Cardiac muscle cell (in vitro differentiated cells and primary cell): ENCODE results near the gene SRRD. TPM values are rescaled to one million over a fixed set of nuclear protein-coding genes. Genes with fewer than 3 reads are reported as not detected.

ENCODE experiments used
- DNase-seq, 2 donors: peaks; one replicate each; pipeline versions ENCODE4 v3.0.0 to v3.0.0-alpha.2; 2010 to 2017; ENCODE audit warnings: low read depth in 1 of 2, low spot score in 1 of 2
- H3K27ac ChIP-seq: fragments of 200-600 bp; sonication (generic); 2 replicates; pipeline ENCODE4 v1.5.1; 2016
- H3K27me3 ChIP-seq: fragments of 200-600 bp; sonication (generic); 2 replicates; pipeline ENCODE4 v1.6.0; 2016; ENCODE audit warnings: control low read depth
- H3K36me3 ChIP-seq: fragments of 200-600 bp; sonication (generic); 2 replicates; pipeline ENCODE4 v1.5.1; 2016; ENCODE audit warnings: control low read depth
- H3K4me1 ChIP-seq: fragments of 200-600 bp; sonication (generic); 2 replicates; pipeline ENCODE4 v1.8.1; 2017; ENCODE audit warnings: low read depth, mild to moderate bottlenecking, mixed run types
- H3K4me3 ChIP-seq: fragments of 200-600 bp; sonication (generic); 2 replicates; pipeline ENCODE4 v1.5.1; 2016; ENCODE audit warnings: mild to moderate bottlenecking
- H3K9me3 ChIP-seq: fragments of 200-600 bp; sonication (generic); 2 replicates; pipeline ENCODE4 v1.5.1; 2017; ENCODE audit warnings: low read depth, mild to moderate bottlenecking, control low read depth
- polyA plus RNA-seq: library from polyadenylated mRNA; unstranded; fragments of >200 nt; fragmentation: Nextera tagmentation; extraction: Ambion mirVana; gene quantifications from 2 replicates; pipeline ENCODE4 v1.2.1, GENCODE V29; 2016
- total RNA-seq: library from RNA; depleted of rRNA; stranded (reverse); fragments of >200 nt; gene quantifications from 2 replicates; pipeline ENCODE4 v1.2.3, GENCODE V29; 2016
- TF ChIP-seq, protein P1 (sequence below): IDR thresholded peaks from 2 replicates; pipeline ENCODE4 v1.5.1; 2012; ENCODE audit warnings: low read depth, mild to moderate bottlenecking, low read length

The SRRD gene
- total and polyA plus RNA-seq, 2 experiments from 2014 or later, result 17.0 to 22.3 TPM

DNA sequence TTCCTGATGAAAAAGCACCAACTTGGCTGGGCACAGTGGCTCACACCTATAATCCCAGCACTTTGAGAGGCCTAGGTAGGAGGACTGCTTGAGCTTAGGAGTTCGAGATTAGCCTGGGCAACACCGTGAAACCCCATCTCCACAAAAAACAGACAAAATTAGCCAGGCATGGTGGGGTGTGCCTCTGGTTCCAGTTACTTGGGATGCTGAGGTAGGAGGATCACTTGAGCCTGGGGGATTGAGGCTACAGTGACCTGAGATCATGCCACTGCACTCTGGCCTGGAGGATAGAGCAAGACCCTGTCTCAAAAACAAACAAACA, 3.1 kb upstream of the SRRD start:
- peaks cover 13% of the 10 kb centered on the region for H3K36me3 ChIP-seq
- no peak overlapping the region for H3K27ac ChIP-seq
- no peak for DNase-seq
- H3K9me3 ChIP-seq, result no peaks in the 10 kb centered on the region
- no peaks in the 10 kb centered on the region for H3K27me3 ChIP-seq
- H3K4me3 ChIP-seq, result no peak overlapping the region
- TF ChIP-seq, protein P1, sequence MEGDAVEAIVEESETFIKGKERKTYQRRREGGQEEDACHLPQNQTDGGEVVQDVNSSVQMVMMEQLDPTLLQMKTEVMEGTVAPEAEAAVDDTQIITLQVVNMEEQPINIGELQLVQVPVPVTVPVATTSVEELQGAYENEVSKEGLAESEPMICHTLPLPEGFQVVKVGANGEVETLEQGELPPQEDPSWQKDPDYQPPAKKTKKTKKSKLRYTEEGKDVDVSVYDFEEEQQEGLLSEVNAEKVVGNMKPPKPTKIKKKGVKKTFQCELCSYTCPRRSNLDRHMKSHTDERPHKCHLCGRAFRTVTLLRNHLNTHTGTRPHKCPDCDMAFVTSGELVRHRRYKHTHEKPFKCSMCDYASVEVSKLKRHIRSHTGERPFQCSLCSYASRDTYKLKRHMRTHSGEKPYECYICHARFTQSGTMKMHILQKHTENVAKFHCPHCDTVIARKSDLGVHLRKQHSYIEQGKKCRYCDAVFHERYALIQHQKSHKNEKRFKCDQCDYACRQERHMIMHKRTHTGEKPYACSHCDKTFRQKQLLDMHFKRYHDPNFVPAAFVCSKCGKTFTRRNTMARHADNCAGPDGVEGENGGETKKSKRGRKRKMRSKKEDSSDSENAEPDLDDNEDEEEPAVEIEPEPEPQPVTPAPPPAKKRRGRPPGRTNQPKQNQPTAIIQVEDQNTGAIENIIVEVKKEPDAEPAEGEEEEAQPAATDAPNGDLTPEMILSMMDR, result no peak
- peaks cover 17% of the 10 kb centered on the region for H3K4me1 ChIP-seq

DNA sequence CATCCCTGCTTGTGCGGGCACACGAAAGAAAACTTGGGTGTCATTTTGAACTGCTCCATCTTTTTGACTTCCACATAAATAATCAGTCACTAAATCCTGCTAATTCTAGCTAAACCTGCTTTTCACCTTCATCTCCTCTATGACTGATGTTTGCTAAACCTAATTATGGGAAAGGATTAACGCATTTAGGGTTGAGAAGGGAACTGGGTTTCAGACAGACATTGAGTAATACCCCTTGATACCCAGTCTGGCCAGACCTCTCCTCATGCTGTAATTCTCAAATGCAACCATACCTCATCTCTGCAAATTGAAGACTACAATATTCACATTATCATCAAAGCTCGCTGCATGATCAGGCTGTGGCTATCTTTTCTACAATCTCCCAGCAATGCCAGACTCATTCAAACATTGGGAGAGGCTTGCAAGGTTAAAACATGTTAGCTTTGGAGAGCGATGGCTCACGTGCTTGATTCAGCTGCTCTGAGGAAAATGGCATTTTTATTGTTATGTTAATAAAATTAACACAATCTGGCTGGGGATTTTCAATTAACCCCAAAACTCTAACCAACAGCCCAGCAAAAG, 2.5 kb upstream of the SRRD start:
- H3K27me3 ChIP-seq, result no peaks in the 10 kb centered on the region
- H3K4me3 ChIP-seq, result no peak overlapping the region
- no peak overlapping the region for H3K27ac ChIP-seq
- no peak for DNase-seq
- TF ChIP-seq, protein P1, result no peak
- peaks cover 9% of the 10 kb centered on the region for H3K36me3 ChIP-seq
- peaks cover 17% of the 10 kb centered on the region for H3K4me1 ChIP-seq
- no peaks in the 10 kb centered on the region for H3K9me3 ChIP-seq

DNA sequence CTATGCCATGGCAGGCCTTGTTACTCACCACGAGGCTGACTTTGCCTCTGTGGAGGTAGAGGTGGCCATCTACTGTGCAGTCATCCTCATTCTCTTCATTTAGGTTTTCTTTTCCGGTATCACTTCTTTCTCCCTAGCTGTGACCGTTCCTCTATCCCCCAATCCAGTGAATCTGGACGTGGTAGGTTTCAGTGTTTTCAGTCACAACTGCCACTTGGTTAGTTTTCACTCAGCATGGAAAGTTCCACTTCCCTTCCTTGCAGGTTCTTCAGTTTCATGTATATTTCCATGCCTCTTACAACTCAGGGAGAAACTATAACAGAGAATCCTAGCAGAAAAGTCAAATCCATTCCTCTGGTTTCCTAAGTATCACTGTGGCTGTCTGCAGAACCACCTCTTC, 2.0 kb upstream of the SRRD start:
- no peaks in the 10 kb centered on the region for H3K27me3 ChIP-seq
- H3K4me3 ChIP-seq, result no peak overlapping the region
- H3K27ac ChIP-seq, result no peak overlapping the region
- peaks cover 8% of the 10 kb centered on the region for H3K36me3 ChIP-seq
- TF ChIP-seq, protein P1, result no peak
- H3K9me3 ChIP-seq, result no peaks in the 10 kb centered on the region
- H3K4me1 ChIP-seq, result peaks cover 17% of the 10 kb centered on the region
- DNase-seq, result no peak

DNA sequence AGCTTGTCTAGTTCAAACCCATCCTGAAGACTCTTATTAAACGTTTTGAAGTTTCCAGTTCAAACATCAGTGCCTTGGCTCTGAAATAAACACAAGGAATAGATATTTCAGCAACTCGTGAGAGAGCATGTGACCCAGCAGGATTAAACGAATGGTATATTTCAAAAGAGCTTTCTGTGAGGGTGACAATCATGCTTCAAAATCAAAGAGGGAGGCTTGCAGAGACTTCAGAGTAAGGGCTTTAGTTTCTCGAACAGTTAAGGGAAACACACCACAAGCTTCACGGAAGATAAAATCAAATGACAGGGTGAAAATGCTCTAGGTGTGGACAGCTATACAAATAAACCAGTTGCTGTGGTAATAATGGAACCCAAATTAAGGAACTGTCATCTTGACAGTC, 1.5 kb upstream of the SRRD start:
- DNase-seq, result no peak
- H3K36me3 ChIP-seq, result peaks cover 6% of the 10 kb centered on the region
- peaks cover 17% of the 10 kb centered on the region for H3K4me1 ChIP-seq
- TF ChIP-seq, protein P1, result no peak
- no peaks in the 10 kb centered on the region for H3K9me3 ChIP-seq
- H3K4me3 ChIP-seq, result no peak overlapping the region
- no peak overlapping the region for H3K27ac ChIP-seq
- no peaks in the 10 kb centered on the region for H3K27me3 ChIP-seq

DNA sequence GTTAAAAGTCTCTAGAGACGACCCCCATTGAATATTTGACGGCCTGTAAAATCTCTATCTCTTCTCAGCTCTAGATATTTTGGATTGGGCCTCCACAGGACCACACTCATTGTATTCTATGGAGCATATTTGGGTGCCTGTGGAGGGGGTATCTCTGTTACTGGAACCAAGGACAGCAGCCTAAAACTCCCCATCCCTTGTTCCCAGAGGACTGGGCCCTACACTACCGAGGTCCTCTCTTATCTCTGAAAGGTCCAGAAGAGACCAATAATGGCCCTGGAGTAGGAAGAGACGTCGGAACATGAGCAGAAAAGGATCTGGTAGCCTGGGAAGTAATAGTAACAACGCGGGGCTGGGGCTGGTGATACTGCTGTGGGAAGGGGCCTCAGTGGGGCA, 636 bp upstream of the SRRD start:
- H3K4me3 ChIP-seq, result peak overlapping the region; percentile 87
- H3K36me3 ChIP-seq, result peaks cover 4% of the 10 kb centered on the region
- DNase-seq, result no peak
- peak overlapping the region; percentile 96 for H3K27ac ChIP-seq
- peaks cover 17% of the 10 kb centered on the region for H3K4me1 ChIP-seq
- H3K27me3 ChIP-seq, result no peaks in the 10 kb centered on the region
- no peaks in the 10 kb centered on the region for H3K9me3 ChIP-seq
- TF ChIP-seq, protein P1, result no peak

- H3K4me3 ChIP-seq, result peak overlapping the region; percentile 87
- DNase-seq, result no peak
- H3K27ac ChIP-seq, result peak overlapping the region; percentile 96
- no peaks in the 10 kb centered on the region for H3K9me3 ChIP-seq
- H3K36me3 ChIP-seq, result peaks cover 15% of the 10 kb centered on the region
- peaks cover 17% of the 10 kb centered on the region for H3K4me1 ChIP-seq
- TF ChIP-seq, protein P1, result no peak
- no peaks in the 10 kb centered on the region for H3K27me3 ChIP-seq
Observed at GRCh38 chr22:26484360-26484706, 656 bp downstream of the SRRD start.
